Astrocyte of the hippocampus (primary cell): ENCODE results near the gene KCNIP4.
A peak's percentile ranks its signal among the peaks of the same experiment; 100 is the strongest.

ENCODE experiments used
- DNase-seq: peaks from one replicate; pipeline ENCODE4 v3.0.0; 2011; ENCODE audit warnings: low read depth, low spot score

Gene KCNIP4

DNA sequence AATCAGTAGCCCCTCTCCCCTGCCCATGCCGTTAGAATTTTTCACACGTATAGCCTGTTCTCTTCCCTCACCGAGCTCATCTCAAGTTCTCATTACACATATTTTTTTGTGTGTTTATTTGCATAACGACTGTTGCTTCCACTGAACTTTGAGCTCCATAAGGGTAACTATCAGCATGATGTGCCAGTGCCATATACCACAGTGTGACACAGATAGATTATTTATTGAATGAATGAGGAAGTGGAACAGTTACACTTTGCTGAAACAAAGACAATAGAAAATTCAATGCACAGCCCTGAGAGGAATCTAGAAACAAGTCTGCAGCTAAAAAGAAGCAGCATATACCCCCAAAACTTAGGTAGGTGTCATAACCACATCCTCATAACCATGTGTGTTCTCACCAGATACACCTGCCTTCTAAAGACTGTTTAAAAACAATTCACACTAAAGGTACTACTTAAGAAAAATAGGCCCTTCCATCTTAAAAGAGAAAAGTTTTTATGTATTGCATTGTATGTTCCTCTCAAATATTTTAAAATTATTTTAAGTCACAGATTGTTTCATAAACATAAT lies 858.4 kb downstream of the KCNIP4 start:
- no peak for DNase-seq

DNA sequence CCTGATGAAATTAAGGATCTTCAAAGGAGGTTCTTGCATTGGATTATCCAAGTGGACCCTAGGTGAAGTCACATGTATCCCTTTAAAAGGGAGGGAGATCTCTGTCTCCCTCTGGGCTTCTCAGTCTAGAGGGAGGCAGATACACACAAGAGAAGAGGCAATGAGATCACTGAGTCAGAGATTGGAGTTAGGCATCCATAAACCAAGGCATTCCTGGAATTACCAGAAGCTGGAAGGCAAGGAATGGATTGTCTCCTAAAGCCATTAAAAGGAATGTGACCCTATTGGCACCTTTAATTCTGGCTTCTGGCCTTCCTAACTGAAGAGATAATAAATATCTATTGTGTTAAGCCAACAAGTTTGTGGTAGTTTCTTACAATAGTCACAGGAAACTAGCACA lies 865.2 kb downstream of the KCNIP4 start:
- no peak for DNase-seq

- DNase-seq = no peak
These were observed 870.6 kb downstream of the KCNIP4 start for GRCh38 chr4:21077967-21078366.

GRCh38 chr4:21067351-21067750 lies 881.2 kb downstream of the KCNIP4 start:
- no peak for DNase-seq

DNA sequence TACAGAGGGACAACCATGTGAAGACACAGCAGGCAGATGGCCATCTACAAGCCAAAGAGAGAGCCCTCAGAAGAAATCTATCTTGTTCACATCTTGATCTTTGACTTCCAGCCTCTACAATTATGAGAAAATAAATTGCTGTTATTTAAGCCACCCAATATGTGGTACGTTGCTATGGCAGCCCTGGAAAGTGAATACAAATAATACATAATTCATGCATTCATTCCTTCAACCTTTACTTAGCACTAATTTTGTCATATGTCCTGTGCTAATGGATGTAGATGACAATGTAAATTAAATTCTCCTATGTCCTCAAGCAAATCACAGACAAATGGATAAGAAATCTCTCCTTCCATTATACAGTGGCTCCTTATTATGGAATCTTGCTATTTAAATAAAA lies 886.7 kb downstream of the KCNIP4 start:
- DNase-seq = no peak

- DNase-seq = no peak
These were observed 902.4 kb downstream of the KCNIP4 start for GRCh38 chr4:21046141-21046540.

GRCh38 chr4:21045119-21045518 lies 903.5 kb downstream of the KCNIP4 start:
- no peak for DNase-seq

DNA sequence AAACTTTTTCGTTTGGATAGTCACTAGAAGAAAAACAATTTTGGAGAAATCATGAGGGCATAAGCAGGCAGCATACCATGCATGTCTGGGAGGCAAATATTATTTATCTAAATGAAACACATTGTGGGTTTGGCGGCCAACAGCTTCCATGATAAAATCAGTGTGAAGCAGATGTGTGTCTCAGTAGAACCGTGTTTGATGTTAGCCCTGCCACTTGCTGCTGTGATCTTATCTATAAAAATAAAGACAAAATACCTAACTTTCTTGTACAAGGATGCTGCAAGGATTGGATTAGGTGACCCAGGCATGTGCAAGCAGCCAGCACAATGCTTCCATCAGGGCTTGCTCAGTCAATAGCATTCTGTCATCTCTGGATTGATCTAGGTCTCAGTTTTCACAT lies 906.9 kb downstream of the KCNIP4 start:
- DNase-seq = no peak

GRCh38 chr4:21034728-21035127 lies 913.8 kb downstream of the KCNIP4 start:
- no peak for DNase-seq

DNA sequence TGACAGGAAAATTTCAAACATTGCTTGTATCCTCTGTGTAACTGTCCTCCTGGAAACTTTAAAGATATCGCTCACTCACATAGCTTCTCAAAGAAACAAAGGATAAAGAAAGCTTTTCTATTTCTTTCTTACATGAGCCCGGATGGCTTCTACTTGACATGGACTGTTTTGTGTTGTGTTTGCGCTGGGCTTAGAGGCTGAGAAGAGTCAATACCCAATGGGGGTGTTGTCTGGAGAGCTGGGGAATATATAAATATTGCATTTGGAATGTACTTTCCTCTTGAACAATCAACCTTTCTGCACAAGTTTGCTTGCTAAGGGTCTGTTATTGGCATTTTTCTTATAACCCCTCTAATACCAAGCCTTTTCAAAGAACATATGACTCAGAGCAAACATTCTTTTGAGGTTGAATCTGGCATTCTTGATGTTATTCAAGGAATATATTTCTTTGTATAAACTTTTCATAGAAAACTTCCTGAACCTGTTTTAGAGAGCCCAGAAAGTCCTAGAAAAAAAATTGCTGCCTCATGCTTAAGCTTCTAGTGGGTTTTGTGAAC lies 916.4 kb downstream of the KCNIP4 start:
- DNase-seq = peak; percentile 67

- DNase-seq = no peak
These were observed 929.8 kb downstream of the KCNIP4 start for GRCh38 chr4:21018817-21019216.

GRCh38 chr4:21013501-21013900 lies 935.1 kb downstream of the KCNIP4 start:
- DNase-seq = peak; percentile 5

- peak; percentile 47 for DNase-seq
These were observed 935.7 kb downstream of the KCNIP4 start for GRCh38 chr4:21012851-21013331.

GRCh38 chr4:21011106-21011505 lies 937.5 kb downstream of the KCNIP4 start:
- DNase-seq = peak; percentile 6

GRCh38 chr4:21009956-21010355 lies 938.6 kb downstream of the KCNIP4 start:
- no peak for DNase-seq

DNA sequence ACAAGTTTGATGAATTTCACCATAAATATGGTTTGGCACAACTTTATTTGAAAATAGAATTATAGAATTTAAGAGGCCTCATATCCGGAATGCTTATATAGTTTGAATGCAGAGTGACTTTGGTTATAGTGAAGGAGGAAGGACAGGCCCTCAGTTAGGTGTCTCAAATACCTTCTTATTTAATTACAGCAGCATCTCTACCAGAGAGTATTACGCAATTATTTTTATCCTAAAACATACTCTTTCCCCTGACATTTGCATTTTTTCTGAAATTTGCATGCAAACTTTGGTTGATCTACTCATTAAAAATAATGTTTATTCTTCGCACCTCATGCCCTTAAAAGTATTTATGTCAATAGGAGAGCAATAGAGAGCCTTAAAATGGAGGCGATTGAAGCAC lies 942.9 kb downstream of the KCNIP4 start:
- no peak for DNase-seq

DNA sequence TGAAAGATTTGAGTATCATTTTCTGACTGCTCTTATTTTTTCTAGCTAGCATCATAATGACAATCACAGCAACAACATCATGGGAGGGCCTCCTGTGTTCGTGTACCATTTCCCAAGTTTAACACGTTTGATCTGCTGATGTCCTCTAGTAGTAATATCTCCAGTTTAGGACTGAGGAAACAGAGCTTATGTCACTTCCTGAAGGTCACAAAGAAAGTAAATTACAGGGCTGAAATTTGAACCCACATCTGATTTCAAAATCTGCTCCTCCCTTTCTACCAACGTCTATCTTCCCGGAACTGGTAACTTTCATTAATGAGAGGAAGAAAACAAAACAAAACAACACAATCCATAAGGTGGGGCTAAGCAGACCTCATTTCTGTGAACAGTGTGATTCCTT lies 945.6 kb downstream of the KCNIP4 start:
- no peak for DNase-seq

DNA sequence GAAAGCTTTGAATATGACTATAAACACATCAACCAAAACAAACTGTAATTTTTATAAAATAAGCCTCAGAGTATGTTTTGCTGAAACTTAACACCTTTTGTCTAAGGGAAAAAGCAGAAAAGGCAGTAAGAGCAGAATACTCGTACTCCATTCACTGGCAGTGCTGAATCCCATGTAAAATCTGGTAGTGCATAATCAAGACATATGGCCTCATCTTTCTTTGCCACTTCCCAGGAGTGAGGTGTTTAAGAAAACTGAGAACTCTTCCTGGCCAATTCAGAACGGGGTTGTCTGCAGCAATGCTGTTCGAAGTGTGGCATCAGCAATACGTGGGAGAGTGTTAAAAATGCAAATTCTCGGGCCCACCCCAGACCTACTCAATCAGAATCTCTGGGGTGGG lies 946.3 kb downstream of the KCNIP4 start:
- DNase-seq = no peak

GRCh38 chr4:21001490-21001889 lies 947.1 kb downstream of the KCNIP4 start:
- DNase-seq = no peak

DNA sequence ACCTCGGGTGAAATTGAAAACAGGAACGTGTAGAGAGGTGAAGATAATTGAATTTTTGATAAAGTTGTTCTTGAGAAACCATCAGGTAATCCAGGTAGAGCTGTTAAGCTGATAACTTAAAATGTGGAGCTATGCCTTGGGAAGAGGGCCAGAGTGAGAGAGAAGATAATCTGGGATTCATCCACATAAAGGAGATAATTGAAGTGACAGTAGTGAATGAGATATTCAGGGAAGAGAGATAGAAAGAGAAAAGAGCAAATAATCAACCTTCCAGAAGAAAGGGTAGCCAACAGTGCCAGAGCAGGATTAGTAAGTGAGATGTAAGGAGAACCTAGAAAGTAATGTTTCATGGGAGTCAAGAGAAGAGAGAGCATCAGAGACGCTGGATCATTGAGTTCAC lies 950.7 kb downstream of the KCNIP4 start:
- DNase-seq = no peak

- no peak for DNase-seq
These were observed 953.0 kb downstream of the KCNIP4 start for GRCh38 chr4:20995610-20996009.

DNA sequence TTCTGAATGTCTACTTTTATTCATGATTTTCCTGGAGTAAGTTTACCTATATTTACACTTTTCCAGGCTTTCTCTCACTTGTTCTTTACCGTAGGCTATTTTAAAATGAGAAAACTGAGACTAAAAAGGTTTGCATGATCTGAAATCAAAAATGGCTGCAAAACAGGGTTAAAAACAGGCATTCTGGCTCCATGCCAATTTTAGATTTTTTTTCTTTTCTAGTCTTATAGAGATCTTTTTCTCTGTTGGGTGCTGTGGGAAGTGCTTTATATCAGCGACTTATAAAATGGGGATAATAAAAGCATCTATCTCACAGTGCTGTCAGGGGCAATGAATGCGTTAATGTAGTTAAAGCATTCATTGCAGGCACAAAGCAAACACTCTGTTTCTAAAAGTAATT lies 953.6 kb downstream of the KCNIP4 start:
- DNase-seq = no peak

DNA sequence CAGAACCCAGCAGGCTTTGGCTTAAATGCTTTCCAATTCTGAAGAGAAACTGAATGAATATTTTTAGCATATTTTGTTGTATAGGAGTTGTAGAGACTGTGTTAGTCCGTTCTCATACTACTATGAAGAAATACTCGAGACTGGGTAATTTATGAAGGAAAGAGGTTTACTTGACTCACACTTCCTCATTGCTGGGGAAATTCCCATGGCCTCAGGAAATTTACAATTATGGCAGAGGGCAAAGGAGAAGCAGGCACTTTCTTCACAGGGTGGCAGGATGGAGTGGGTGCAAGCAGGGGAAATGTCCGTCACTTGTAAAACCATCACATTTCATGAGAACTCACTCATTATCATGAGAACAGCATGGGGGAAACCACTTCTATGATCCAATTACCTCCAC lies 956.6 kb downstream of the KCNIP4 start:
- DNase-seq = no peak

DNA sequence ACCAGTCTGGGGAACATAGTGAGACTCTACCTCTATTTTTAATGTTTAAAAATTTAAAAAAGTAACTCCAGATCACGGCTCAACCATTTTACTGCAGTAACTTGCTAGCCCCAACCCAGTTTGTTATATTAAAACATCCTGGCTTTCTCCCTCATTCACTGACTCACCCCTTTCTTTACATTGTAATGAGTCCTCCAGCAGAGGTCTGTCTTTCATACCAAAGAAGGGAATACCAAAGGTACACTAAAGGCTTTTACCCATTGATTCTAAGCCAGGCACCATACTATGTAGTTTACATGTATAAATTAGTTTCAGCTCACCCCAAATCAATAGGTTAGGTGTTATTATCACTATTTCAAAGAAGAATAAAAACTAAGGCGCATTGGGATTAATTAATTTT lies 961.4 kb downstream of the KCNIP4 start:
- no peak for DNase-seq
